Umbilical cord (tissue), 2 donors: ENCODE measurements around the gene FNBP1L. TPM values are rescaled to one million over a fixed set of nuclear protein-coding genes. Genes with fewer than 3 reads are reported as not detected.
A peak's percentile ranks its signal among the peaks of the same experiment; 100 is the strongest.
"Not testable (repeated sequence)": the region's sequence is repeated elsewhere in the genome, so short reads cannot be mapped to it uniquely, and the experiment has no call there.

Experiments
- DNase-seq: peaks from one replicate; pipeline ENCODE4 v3.0.0-alpha.2; 2015; ENCODE audit warnings: low spot score
- total RNA-seq: library from RNA; depleted of rRNA; stranded (reverse); fragments of >200 nt; gene quantifications from one replicate; pipeline ENCODE4 v1.2.3, GENCODE V29; 2014; ENCODE audit warnings: low replicate concordance; ENCODE audit not compliant: insufficient read depth

Gene FNBP1L
- total RNA-seq, 1 donor from 2014 or later = 33.5 TPM

DNA sequence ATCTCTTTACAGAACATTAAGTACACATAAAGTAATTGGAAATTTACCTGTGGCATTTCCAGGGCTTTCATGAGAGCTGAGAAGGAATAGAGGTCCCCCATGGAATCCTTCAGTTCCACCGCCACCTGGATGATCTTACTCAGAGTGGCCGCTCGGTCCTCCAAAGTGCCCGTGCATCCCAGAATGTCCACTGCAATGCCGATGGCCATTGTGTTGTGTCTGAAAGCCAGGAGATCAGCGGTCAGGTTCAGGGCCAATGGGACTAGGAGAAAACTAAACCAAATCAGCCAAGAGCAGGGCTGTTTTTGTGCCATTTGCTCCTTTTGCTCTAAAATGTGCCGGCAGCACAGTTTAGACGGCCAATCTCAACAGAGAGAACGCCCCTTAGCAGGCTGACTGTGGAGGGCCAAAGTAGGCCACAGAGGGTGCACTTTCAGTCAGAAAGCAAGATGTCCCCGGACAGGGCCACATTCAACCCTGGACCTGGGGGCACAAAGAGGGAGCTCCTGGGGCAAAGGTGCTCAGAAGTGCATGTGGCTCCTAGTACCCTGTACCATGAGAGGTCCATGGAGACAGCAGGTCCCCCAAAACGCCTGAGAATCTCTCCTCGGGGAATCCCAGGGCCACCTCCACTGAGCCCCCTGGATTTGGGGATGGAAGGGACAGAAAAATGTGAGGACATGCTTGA is 123.8 kb downstream of the FNBP1L start:
- DNase-seq = no peak

DNA sequence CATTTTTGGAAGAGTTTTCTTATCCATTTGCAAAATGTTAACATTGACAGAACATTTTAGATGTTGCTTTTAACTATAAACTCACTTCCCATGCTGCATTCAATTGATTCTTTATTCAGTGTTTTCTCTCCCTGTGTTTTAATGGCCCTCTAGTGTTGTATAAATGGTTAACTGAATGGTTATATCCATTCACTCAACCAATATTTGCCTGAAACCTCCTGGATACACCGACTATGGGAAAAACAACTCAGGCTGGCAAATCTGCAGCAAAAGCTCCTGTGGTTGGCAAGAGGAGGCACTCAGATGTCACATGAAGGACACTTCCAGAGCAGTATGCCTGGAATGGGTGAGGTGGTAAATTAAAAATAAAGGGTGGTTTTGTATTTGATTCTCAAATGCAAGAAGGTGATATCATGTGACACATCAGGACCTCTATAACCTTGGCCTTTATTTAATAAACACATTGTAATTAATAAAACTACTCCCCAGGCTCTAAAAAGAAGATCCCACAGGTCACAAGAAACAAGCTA is 126.1 kb downstream of the FNBP1L start:
- no peak for DNase-seq

DNA sequence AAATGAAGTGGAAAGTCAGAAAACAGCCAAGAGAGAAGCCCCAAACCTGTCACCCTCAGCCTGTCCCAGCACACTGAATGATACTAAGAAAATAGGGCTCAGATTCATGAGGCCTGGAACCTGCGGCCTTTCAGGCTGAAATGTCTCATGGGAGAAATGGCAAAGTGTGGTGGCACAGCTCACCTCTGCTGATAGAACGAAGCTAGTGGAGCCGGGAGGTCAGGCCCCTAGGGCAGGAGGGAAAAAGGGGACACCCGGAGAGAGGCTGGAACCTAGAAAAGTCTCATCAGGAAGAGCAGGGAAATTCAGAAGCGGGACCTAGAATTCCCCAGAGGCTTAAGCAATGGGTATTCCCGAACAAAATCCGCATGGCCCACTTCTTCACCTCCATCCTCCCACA is 126.6 kb downstream of the FNBP1L start:
- no peak for DNase-seq

DNA sequence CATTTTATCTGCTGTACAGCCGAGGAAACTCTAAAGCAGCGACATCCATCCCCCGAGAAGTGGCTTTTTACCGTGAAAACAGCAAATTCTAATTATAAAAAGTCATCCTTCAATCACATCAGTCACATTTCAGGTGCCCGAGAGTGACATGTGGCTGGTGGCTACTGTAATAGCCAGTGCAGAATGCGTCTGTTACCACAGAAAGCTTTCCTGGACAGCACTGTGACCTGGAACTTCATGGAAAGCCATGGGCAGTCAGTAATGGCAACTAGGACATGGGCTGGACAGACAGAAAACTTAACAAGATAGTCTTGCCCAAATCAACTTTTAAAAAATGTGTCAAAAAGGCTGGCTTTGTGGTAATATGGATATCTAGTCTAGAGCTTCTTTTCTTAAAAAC is 127.1 kb downstream of the FNBP1L start:
- no peak for DNase-seq

DNA sequence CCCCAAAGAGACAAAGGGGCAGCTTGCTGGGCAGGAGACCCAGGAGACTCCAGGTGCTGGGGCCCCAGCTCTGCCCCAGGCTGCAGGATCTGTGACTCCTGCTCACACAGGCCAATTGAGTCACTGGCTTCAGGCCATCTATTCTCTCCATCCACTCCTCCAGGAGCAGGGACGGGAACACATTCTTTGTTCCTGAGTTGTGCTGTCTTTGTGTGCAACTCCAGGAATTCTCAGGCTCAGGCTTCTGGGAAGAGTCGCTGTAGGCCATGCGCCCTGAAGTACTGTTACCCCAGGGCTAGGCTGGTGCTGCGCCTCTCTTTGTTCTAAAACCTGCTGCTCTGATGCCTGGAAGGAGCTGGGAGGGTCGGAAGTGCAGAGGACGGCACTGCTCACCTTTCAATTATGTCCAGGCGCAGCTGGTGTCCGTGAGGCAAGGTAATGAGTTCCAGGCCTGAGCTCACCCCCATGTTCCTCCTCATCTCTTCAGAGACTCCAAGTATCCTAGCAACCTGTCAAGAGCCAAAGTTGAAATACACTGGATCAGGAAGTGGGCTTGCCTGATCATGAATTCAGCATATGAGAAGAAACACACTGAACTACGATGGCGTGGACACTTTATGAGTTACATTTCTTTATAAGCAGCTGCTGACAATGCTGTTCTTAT is 127.8 kb downstream of the FNBP1L start:
- peak; percentile 40 for DNase-seq

DNA sequence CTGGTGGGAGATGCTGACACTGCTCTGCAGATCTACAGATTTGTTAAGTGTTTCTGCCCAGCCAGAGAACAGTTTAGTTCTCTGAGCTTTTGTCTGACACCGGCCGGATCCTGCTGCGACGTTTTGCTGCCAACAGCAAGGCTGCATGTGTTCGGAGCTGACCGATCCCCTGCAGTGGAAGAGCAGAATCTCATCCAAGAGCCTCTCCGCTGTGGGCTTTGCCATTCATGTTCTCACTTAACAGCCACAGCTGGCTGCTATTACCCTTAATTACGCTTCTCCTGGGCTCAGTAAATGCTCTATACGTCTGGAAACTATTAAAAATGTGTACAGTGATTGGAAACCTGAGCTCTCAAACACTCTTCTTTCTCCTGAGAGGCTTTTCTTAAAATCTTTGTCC is 128.4 kb downstream of the FNBP1L start:
- no peak for DNase-seq

DNA sequence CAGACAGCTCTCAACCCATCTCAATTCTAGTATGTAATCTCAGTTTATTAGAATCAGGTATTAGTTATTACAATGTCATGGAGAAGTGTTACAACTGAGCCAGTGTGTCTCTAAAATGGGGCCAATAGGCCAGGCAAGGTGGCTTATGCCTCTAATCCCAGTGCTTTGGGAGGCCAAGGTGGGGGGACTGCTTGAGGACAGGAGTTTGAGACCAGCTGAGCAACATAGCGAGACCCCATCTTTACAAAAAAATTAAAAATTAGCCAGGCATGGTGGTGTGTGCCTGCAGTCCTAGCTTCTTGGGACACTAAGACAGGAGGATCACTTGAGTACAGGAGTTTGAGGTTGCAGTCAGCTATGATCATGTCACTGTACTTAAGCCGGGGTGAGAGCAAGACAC is 128.8 kb downstream of the FNBP1L start:
- no peak for DNase-seq

DNA sequence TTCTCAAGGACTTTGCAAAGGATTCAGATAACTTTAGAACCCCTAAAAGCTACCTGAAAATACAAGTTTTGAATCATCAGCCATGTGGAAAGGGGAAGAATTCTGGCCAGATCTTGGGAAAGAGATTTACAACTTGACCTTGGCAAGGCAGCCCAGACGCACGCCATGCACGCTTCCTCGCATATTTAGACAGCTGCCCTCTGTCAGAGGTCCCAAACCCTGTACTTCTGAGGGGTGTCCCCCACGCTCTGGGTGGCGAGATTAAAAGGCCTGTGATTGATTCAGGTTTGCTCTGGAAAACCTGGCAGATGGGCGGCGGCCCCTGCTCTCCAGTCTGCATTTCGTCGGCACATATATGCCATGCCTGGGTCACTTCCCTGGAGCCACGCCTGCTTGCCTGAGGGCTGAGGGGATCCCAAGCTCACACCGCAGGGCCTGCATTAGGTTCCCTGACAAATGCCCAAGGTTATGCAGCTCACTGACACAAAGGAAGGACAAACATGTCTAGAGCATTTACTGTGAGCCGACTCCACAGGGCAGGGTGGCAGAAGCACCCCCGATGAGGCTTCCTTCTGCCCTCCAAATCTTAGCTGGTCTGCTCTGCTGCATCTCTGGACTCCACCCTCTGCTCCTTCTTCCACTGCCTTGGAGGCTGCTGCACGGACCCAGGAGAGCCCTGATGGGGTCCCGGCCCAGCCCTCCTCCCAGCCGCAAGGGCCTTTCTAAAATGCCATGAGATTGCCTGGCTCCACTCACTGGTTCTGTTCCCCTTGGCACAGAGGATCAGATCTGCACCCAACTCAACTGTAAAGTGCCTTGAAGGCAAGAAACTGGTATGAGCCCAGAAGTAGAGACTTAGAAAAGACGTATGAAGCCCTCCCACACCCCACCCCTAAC is 129.9 kb downstream of the FNBP1L start:
- no peak for DNase-seq

DNA sequence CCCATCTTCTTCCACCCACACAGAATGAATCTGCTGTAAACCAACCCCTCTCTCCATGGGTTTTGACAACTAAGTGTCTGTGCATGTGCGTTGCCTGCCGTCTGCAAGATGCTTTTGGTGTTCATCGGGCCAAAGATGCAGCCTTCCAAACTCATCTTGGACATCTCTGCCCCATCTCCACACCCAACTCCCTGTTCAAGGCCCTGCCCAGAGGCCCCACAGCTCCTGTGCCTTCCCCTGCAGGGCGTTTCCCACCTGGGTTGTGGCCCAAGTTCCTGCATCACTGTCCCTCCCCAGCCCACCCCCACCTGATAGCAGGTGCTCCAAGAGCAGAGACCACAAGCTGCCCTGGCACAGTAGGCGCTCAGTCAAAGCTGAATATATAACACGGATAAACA is 130.5 kb downstream of the FNBP1L start:
- DNase-seq = no peak

DNA sequence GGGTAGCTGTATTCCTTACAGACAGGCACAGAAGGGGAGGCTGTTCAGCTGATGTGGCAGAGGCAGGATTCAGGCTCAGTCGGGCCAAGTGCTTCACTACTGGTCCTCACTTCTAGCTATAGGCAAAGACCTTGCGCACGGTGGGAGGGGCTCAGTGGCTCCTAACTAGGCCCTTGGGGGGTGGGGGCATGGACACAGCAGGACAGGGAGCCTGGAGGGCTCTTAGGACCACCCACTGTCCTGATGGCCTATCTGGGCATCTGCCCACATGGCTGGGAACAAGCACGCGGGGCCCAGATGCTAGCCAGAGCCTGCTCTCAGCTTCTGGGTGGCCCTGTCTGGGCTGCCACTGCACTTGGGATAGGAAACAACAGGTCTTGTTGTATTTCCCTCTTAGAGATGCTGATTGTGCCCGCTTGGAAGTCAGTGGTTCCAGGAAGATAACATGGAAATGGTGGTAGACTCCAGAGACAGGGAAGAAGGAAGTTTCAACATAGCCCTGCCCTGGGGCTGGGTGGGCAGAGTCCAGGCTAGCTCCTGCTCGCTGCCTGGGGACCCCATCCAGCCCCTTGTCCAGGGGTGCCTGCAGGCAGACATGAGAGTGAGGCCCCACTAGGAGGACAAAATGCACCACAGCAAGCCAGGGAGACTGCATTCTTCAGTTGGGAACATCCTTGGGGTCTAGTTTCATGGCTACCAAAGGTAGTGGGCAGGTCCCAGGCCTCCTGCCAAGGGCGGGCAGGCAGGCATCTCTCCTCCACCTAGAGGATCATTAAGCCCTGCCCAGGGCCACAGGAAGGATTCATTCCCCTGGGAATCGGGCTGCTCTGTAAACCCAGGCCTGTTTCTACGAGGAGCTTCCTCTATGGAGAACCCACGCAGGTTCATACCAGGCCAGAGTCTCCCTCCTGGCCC is 131.2 kb downstream of the FNBP1L start:
- DNase-seq = no peak

DNA sequence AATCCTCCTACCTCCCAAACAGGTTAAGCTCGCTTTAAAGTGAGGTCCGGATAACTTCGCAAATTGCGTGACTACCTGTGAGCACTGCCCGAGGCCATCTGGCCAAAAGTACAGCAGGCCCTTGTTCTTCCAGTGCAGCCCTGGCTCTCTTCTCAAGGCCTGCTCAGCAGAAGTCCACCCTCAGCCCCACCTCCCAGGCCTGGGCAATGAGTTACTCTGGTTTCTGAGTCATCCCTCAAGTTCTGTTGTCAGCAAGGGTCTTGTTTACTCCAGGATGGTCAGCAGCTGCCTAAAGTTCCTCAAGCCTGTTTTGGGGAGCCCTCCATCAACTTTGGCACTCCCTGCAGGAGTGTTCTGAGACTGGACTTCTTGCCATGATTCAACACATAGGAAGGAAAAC is 132.0 kb downstream of the FNBP1L start:
- peak; percentile 52 for DNase-seq

DNA sequence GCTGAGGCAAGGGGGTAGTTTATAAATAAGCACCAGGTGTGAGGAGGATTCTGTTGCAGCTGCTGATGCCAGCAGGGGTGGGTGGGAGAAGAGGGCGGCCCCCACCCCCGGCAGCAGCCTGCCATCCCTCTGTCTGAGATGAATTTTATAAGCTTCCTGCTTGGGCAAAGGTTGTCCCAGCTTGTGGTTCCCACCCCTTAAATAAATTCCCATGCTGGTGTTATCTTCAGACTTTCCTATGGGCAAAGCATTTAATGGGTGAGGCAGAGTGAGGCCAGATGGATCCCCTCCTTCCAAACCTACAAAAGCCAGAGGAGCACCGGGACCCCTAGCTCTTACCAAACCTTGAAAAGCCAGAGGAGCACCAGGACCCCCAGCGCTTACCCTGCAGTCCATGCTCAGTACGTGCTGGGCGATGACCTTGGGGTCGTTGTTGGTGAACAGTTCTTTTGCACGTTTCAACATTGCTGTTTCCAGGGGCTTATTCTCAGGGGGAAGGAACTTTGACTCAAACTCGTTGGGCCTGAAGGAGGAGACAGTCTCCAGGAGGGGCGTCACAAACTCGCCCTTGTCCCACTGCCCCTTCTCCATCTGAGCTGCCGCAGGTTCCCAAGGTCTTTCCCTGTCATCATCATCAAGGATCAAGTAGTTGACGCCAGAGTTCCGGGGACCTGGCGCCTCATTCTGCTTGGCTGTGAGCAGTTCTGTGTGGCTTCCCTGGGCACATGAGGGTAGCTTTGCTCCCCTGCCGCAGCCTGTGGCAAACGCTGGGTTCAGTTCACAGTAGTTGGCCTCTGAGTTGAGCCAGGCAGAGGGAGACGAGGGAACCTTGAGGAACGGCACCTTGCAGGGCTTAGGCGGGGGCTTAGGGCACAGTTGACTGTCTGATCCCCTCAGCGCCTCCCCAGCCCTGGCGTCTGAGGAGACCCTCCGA is 134.3 kb downstream of the FNBP1L start:
- DNase-seq = no peak

DNA sequence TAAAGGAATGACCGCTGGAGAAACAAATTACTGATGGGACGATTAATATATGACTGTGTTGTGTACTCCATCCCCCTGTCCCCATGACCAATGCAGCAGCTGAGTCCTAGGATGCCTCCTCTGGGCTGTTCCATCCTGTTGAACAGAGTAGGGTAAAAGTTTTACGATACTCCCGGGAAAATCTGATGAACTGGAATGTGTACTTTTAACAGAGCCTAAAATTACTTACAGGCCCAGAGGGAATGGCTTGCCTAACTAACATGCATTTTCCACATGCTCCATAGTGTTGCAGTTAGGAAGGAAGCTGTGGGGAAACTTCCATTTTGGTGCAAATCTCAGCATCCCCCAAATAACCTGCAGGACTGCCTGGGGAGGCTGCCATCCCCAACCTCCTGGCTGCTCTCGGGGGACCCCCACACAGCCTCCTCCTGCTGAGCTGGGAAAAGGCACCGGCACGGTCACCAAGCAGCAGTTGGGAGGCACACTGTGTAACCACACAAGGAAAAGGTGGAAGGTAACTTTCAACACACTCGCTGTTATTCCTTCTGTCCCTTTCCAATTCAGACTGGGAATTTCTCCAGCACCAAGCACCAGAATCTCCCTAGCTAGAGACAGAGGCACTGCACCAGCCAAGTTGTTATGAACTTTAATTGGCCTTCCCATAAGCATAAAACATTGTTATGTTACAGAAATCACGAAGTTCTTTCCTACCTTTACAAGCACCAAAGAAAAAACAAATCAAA is 136.5 kb downstream of the FNBP1L start:
- DNase-seq = no peak

DNA sequence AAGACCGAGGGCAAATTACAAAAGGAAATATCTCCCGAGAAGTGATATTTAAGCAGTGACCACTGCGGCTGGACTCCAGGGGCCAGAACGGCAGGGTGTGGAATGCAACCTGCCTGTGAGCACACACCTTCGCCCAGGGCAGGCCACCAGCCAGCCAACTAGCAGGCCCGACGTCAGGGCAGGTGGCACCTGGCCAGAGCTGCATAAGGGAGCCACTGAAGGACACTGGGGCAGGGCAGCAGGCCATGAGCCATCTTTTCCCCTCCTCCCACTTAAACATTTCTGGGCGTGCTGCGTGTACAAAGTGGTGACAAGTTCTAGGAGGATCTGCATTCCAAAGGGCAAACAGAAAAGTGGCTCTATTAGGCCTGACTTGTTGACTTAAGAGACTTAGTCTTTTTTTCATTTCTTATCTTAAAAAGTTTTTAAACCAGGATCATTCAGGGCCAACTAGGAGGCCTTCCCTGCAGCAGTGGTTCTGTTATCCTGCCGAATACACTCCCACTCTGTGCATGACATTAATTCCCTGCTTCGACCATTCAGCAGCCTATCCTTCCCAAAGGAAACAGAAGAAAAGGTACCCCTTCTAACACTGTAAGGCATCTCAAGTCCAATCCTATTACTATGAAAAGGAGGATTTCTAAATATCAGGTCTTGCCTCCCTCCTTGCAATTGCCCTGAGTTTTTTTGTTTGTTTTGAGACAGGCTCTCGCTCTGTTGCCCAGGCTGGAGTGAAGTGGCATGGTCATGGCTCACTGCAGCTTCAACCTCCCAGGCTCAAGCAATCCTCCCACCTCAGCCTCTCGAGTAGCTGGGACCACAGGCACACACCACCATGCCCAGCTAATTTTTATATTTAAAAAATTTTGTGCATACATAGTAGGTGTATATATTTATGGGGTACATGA is 137.4 kb downstream of the FNBP1L start:
- DNase-seq = peak; percentile 71

DNA sequence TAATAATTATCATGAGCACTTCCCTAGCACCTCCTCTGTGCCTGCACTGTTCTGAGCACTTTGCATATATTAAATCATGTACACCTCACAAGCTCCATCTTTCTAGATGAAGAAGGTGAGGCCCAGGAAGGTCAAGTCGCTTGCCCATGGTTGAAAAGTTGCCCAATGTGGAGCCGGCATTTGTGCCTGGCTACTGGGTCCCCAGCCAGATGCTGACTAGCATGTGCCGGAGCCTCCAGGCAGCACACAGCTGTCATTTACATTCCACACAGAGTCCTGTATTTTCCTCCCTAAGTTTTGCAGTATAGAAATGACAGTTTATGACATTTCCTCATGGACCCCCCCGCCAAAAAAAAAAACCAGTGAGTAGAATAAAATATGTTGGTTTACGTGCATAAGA is 139.4 kb downstream of the FNBP1L start:
- DNase-seq = no peak

DNA sequence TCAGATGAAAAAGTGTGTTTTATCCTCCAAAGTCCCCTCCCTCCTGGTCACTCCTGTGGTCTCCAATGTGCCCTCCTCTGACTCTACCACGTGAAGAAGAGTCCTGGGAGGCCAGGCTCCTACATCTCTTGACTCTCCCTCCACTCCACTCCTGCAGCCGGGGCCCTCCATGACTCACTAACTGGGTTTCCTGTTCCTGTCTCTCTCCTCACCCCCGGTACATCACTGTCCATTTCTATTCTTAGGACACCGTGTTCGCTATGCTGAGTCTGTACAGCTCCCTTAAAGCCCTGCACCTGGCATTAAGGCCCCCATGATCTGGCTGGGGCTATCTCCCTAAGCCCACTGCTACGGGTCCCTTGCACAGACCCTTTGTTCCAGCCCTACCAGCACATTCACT is 140.3 kb downstream of the FNBP1L start:
- DNase-seq = no peak

DNA sequence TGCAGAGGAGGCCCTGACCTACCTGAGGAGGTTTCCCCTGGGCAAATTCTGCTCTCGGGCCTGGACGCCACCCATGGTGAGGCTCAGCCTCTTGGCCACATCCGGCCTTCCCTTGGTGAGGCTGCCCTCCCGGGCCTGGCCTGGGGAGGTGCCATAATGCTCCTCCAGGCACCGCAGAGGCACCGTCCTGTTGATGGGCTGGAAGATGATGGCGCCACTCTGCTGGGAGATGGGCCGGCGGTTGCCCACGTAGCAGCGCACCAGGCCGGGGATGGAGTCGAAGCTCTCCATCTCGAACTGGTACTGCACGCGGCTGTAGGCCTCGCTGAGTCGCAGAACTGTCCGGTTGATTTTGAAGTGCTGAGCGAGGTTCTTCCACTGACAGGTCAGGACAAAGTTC is 141.0 kb downstream of the FNBP1L start:
- no peak for DNase-seq

DNA sequence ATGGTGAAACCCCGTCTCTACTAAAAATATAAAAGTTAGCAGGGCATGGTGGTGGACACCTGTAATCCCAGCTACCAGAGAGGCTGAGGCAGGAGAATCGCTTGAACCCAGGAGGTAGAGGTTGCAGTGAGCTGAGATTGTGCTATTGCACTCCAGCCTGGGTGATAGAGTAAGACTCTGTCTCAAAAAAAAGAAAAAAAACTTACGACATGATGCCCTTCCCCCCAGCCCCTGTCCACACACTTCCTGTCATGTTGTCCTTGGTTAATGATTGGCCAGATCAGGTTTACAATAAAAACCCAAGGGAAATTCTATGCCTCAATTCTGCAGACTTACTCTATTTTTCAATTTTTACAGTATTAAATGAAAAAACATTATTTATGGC is 143.4 kb downstream of the FNBP1L start:
- not testable (repeated sequence) for DNase-seq
